IMR-90 (cell line): Measurements from ENCODE around the gene COL23A1.

Source experiments
- BHLHE40 ChIP-seq: fragments of 150-350 bp; IDR thresholded peaks from 2 replicates; pipeline ENCODE4 v1.6.1; 2016; ENCODE audit warnings: mild to moderate bottlenecking, low read depth, low read length
- CEBPB ChIP-seq: IDR thresholded peaks from 2 replicates; pipeline ENCODE4 v1.6.1; 2012; ENCODE audit warnings: low read depth, low read length, improper control_type of control experiment
- CTCF ChIP-seq: conservative IDR thresholded peaks from 2 replicates; pipeline ENCODE4 v1.5.1; 2012; ENCODE audit warnings: mild to moderate bottlenecking, low read depth, low read length, improper control_type of control experiment
- MXI1 ChIP-seq: IDR thresholded peaks from 2 replicates; pipeline ENCODE4 v1.6.1; 2012; ENCODE audit warnings: low read depth, mild to moderate bottlenecking, low read length, moderate library complexity, borderline replicate concordance
- POLR2A ChIP-seq: IDR thresholded peaks from 2 replicates; pipeline ENCODE4 v1.6.1; 2012; ENCODE audit warnings: mild to moderate bottlenecking, low read depth, low read length
- RAD21 ChIP-seq: IDR thresholded peaks from 2 replicates; pipeline ENCODE4 v1.6.1; 2012; ENCODE audit warnings: low read length, improper control_type of control experiment
- RFX5 ChIP-seq: IDR thresholded peaks from 2 replicates; pipeline ENCODE4 v1.8.0; 2012; ENCODE audit warnings: low read depth, mild to moderate bottlenecking, low read length, moderate library complexity
- SMC3 ChIP-seq: fragments of 150-350 bp; IDR thresholded peaks from 2 replicates; pipeline ENCODE4 v1.6.1; 2016; ENCODE audit warnings: low read depth, mild to moderate bottlenecking, antibody characterized with exemption, low read length, moderate library complexity
- USF2 ChIP-seq: fragments of 150-350 bp; IDR thresholded peaks from 2 replicates; pipeline ENCODE4 v1.6.1; 2017; ENCODE audit warnings: mild to moderate bottlenecking, antibody characterized with exemption, low read length, low read depth

- no peak for TF ChIP-seq CTCF
- TF ChIP-seq RAD21 = no peak
- TF ChIP-seq CEBPB = no peak
- no peak for TF ChIP-seq SMC3
- TF ChIP-seq POLR2A = no peak
- TF ChIP-seq BHLHE40 = no peak
- no peak for TF ChIP-seq RFX5
- no peak for TF ChIP-seq USF2
- no peak for TF ChIP-seq MXI1
Measured at GRCh38 chr5:178413988-178414387, 176.2 kb downstream of the COL23A1 start.
